Panc1 (cell line): ENCODE data around the gene ACOXL. TPM values are rescaled to one million over a fixed set of nuclear protein-coding genes. Genes with fewer than 3 reads are reported as not detected.

Experiments
- ATAC-seq: fragments of 200-7000 bp; cut with Tn5 transposase; 2 replicates; pipeline ENCODE4 v1.9.1; 2020; ENCODE audit warnings: mild to moderate bottlenecking, moderate library complexity
- BruUV-seq: library from RNA; stranded (reverse); fragments of 400-500 nt; replicated peaks from 2 replicates; lab custom pipeline; 2021; lab: Mats Ljungman, UMichigan
- CTCF ChIA-PET: fragments of 300-600 bp; sonication (Branson Sonifier 250); formaldehyde crosslinking; loops from one replicate; lab custom pipeline; 2022; ENCODE audit warnings: antibody characterized with exemption; lab: Charles Lee
- POLR2A ChIA-PET: fragments of 300-600 bp; sonication (Branson Sonifier 250); formaldehyde crosslinking; loops from one replicate; lab custom pipeline; 2022; ENCODE audit warnings: antibody characterized with exemption; lab: Charles Lee
- DNase-seq: peaks from one replicate; pipeline ENCODE4 v3.0.0-alpha.2; 2010; ENCODE audit warnings: low read depth, low spot score
- H3K27ac ChIP-seq: 2 replicates; pipeline ENCODE4 v1.5.1; 2011; ENCODE audit warnings: mild to moderate bottlenecking, low read length, inconsistent platforms
- H3K27me3 ChIP-seq: fragments of 200-500 bp; sonication (Bioruptor generic); 2 replicates; pipeline ENCODE4 v1.6.0; 2014; ENCODE audit warnings: low read length, inconsistent platforms; ENCODE audit not compliant: control insufficient read depth, insufficient read depth
- H3K36me3 ChIP-seq: fragments of 200-500 bp; sonication (Bioruptor generic); 2 replicates; pipeline ENCODE4 v1.5.1; 2014; ENCODE audit warnings: inconsistent platforms, mild to moderate bottlenecking, low read length, moderate library complexity; ENCODE audit not compliant: control insufficient read depth, insufficient read depth
- H3K4me1 ChIP-seq: 2 replicates; pipeline ENCODE4 v1.5.1; 2011; ENCODE audit warnings: inconsistent platforms, mild to moderate bottlenecking, low read length, moderate library complexity; ENCODE audit not compliant: control insufficient read depth, insufficient read depth
- H3K4me3 ChIP-seq, 2 experiments: 2 replicates each; pipeline ENCODE4 v1.5.1; 2011 to 2012; ENCODE audit warnings: low read depth in 2 of 2, low read length in 2 of 2, mild to moderate bottlenecking in 2 of 2, inconsistent platforms in 1 of 2, moderate library complexity in 1 of 2
- H3K9me3 ChIP-seq: fragments of 200-500 bp; sonication (Bioruptor generic); 2 replicates; pipeline ENCODE4 v1.5.1; 2014; ENCODE audit warnings: low read depth, mild to moderate bottlenecking, inconsistent platforms, low read length, moderate library complexity; ENCODE audit not compliant: control insufficient read depth, insufficient read depth
- POLR2AphosphoS5 ChIP-seq: IDR thresholded peaks from 2 replicates; pipeline ENCODE4 v1.6.1; 2012; ENCODE audit warnings: mild to moderate bottlenecking, low read depth, low read length, moderate library complexity
- SIN3A ChIP-seq: IDR thresholded peaks from 2 replicates; pipeline ENCODE4 v1.6.1; 2012; ENCODE audit warnings: low read depth, mild to moderate bottlenecking, low read length, moderate library complexity, borderline replicate concordance; ENCODE audit not compliant: insufficient read depth
- TCF7L2 ChIP-seq: IDR thresholded peaks from 2 replicates; pipeline ENCODE4 v1.6.1; 2011; ENCODE audit warnings: mild to moderate bottlenecking, low read depth, low read length, inconsistent platforms
- in situ Hi-C: cut with HindIII; loops from 2 replicates; pipeline ENCODE4 v1.10.0; 2016; ENCODE audit warnings: low sequenced_read_pairs, low pct_unique_long_range_greater_than_20kb
- intact Hi-C: fragments of 100-400 bp; cut with micrococcal nuclease; formaldehyde crosslinking; loops from one replicate; pipeline ENCODE4 v1.10.0; 2022; ENCODE audit not compliant: unreplicated experiment
- total RNA-seq: library from RNA; stranded (reverse); gene quantifications from one replicate; pipeline ENCODE4 v1.2.1, GENCODE V29; 2021; ENCODE audit not compliant: unreplicated experiment
- TF ChIP-seq, protein P1 (sequence below): fragments of 450-650 bp; IDR thresholded peaks from 2 replicates; pipeline ENCODE4 v1.5.1; 2017; ENCODE audit warnings: mild to moderate bottlenecking
- TF ChIP-seq, protein P2 (sequence below), 2 experiments: IDR thresholded peaks; 2 replicates each; pipeline ENCODE4 v1.6.1; 2011 to 2012; ENCODE audit warnings: low read depth in 2 of 2, control low read depth in 1 of 2, low read length in 1 of 2, mild to moderate bottlenecking in 1 of 2, moderate library complexity in 1 of 2; ENCODE audit not compliant: insufficient read depth in 1 of 2

The ACOXL gene
- total RNA-seq, 1 experiment from 2014 or later, result 4.9 TPM

DNA sequence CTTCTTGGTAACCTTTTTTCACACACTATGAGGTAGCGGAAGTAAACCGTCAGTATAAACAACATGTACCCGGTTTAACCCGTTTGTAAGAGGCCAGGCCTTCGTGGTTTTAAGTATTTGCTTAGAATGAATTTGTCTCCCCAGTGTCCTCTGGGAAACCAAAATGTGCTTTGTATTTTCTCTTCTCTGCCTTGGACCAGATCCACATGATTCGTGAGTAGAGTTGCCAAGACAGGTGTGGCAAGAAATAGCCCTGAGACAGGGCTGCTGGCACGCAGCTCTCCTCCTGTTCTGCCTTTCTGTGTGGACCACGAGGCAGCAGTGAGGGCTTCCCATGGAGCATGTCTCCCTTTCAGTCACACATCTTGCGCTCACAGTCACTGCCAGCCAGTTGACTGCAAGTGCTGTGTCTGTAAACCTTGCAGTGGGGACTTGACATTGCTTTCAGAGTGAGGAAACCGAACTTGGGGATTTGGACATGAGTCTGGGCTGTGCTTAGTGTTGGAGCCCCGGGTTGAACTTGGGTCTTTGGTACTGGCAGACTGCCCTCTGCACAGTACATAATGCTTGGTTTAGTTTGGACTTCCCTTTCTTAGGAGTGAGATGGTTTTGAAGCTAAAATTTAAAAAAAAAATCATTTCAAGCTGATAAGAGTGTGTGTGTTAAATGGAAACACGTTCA lies 407.4 kb downstream of the ACOXL start:
- ATAC-seq, result no peak
- no peak overlapping the region for H3K27ac ChIP-seq

DNA sequence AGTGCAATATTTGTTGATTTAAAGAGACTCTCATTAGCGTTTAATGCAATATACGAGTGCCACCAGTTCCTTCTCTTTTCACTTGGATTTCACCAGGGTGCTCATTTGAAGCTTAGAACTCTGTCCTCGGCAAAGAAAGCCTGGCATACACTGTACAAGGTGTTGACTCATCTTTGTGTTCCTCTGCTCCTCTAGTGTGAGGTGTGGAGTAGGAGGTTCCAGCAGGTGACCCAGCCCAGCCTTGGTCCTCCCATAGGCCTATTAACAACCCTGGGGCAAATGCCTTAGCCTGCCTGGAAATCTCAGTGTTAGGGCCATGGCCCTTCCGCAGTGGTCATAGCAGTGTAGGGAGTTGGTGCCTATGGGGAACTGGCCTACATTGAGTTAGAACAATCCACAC lies 408.4 kb downstream of the ACOXL start:
- Histone ChIP-seq H3K27me3 (no peaks in the 10 kb centered on the region), H3K27ac (no peak overlapping the region), H3K36me3 (peaks cover 9% of the 10 kb centered on the region; the same call in 1 of the 2 replicates), H3K4me3 (no peak overlapping the region), H3K4me1 (no peaks in the 10 kb centered on the region), H3K9me3 (no peaks in the 10 kb centered on the region)
- DNase-seq, result no peak
- in situ Hi-C loops, result no loop called here
- POLR2A ChIA-PET, result no interaction called here
- no peak for ATAC-seq
- CTCF ChIA-PET, result no interaction called here
- no TSS peak for BruUV-seq
- intact Hi-C loops, result no loop called here
- TF ChIP-seq TCF7L2, result no peak
- TF ChIP-seq, protein P1, sequence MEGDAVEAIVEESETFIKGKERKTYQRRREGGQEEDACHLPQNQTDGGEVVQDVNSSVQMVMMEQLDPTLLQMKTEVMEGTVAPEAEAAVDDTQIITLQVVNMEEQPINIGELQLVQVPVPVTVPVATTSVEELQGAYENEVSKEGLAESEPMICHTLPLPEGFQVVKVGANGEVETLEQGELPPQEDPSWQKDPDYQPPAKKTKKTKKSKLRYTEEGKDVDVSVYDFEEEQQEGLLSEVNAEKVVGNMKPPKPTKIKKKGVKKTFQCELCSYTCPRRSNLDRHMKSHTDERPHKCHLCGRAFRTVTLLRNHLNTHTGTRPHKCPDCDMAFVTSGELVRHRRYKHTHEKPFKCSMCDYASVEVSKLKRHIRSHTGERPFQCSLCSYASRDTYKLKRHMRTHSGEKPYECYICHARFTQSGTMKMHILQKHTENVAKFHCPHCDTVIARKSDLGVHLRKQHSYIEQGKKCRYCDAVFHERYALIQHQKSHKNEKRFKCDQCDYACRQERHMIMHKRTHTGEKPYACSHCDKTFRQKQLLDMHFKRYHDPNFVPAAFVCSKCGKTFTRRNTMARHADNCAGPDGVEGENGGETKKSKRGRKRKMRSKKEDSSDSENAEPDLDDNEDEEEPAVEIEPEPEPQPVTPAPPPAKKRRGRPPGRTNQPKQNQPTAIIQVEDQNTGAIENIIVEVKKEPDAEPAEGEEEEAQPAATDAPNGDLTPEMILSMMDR, result no peak
- TF ChIP-seq SIN3A, result no peak
- no peak for TF ChIP-seq POLR2AphosphoS5

More for the DNA sequence above, 407.4 kb downstream of the ACOXL start:
- H3K4me1 ChIP-seq, result no peaks in the 10 kb centered on the region; the same call in 1 of the 2 replicates
- in situ Hi-C loops, result no loop called here
- intact Hi-C loops, result no loop called here
- ChIA-PET POLR2A (no interaction called here), CTCF (no interaction called here)
- no TSS peak for BruUV-seq
- no peaks in the 10 kb centered on the region for H3K9me3 ChIP-seq
- DNase-seq, result no peak
- H3K27me3 ChIP-seq, result no peaks in the 10 kb centered on the region
- TF ChIP-seq, protein P1, result no peak
- TF ChIP-seq, protein P2, sequence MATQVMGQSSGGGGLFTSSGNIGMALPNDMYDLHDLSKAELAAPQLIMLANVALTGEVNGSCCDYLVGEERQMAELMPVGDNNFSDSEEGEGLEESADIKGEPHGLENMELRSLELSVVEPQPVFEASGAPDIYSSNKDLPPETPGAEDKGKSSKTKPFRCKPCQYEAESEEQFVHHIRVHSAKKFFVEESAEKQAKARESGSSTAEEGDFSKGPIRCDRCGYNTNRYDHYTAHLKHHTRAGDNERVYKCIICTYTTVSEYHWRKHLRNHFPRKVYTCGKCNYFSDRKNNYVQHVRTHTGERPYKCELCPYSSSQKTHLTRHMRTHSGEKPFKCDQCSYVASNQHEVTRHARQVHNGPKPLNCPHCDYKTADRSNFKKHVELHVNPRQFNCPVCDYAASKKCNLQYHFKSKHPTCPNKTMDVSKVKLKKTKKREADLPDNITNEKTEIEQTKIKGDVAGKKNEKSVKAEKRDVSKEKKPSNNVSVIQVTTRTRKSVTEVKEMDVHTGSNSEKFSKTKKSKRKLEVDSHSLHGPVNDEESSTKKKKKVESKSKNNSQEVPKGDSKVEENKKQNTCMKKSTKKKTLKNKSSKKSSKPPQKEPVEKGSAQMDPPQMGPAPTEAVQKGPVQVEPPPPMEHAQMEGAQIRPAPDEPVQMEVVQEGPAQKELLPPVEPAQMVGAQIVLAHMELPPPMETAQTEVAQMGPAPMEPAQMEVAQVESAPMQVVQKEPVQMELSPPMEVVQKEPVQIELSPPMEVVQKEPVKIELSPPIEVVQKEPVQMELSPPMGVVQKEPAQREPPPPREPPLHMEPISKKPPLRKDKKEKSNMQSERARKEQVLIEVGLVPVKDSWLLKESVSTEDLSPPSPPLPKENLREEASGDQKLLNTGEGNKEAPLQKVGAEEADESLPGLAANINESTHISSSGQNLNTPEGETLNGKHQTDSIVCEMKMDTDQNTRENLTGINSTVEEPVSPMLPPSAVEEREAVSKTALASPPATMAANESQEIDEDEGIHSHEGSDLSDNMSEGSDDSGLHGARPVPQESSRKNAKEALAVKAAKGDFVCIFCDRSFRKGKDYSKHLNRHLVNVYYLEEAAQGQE (IDR thresholded peaks at IDR 0.05; ENCODE audit: insufficient read depth in 1 of 2, low read depth in 2 of 2, low read length in 1 of 2), result no peak
- no peak for TF ChIP-seq SIN3A
- TF ChIP-seq TCF7L2, result no peak
- TF ChIP-seq POLR2AphosphoS5, result no peak
- H3K4me3 ChIP-seq, result no peak overlapping the region
- peaks cover 9% of the 10 kb centered on the region; the same call in 1 of the 2 replicates for H3K36me3 ChIP-seq
